Glutamatergic neuron (in vitro differentiated cells): ENCODE results near the gene APLN. TPM values are rescaled to one million over a fixed set of nuclear protein-coding genes. Genes with fewer than 3 reads are reported as not detected.

Experiments
- DNase-seq: peaks from one replicate; pipeline ENCODE4 v3.0.0; 2022
- H3K27ac Mint-ChIP-seq: one replicate; pipeline ENCODE4 v1.8.0; 2020; ENCODE audit warnings: mild to moderate bottlenecking, mixed read lengths, inconsistent platforms; ENCODE audit not compliant: unreplicated experiment
- H3K27me3 Mint-ChIP-seq: one replicate; pipeline ENCODE4 v1.8.0; 2020; ENCODE audit warnings: mild to moderate bottlenecking, moderate library complexity, mixed read lengths, inconsistent platforms; ENCODE audit not compliant: unreplicated experiment
- H3K36me3 Mint-ChIP-seq: one replicate; pipeline ENCODE4 v1.8.0; 2020; ENCODE audit warnings: mild to moderate bottlenecking, mixed read lengths, inconsistent platforms; ENCODE audit not compliant: unreplicated experiment
- H3K4me1 Mint-ChIP-seq: one replicate; pipeline ENCODE4 v1.8.0; 2020; ENCODE audit warnings: mild to moderate bottlenecking, low read depth, mixed read lengths, inconsistent platforms; ENCODE audit not compliant: unreplicated experiment
- H3K4me3 Mint-ChIP-seq: one replicate; pipeline ENCODE4 v1.8.0; 2020; ENCODE audit warnings: mild to moderate bottlenecking, mixed read lengths, inconsistent platforms; ENCODE audit not compliant: unreplicated experiment
- H3K9me3 Mint-ChIP-seq: one replicate; pipeline ENCODE4 v1.8.0; 2020; ENCODE audit warnings: mild to moderate bottlenecking, moderate library complexity, mixed read lengths, inconsistent platforms; ENCODE audit not compliant: unreplicated experiment
- CTCF ChIP-seq: fragments of 200-600 bp; sonication (generic); IDR thresholded peaks from one replicate; pipeline ENCODE4 v1.5.0; 2021; ENCODE audit not compliant: partially characterized antibody, unreplicated experiment
- total RNA-seq: library from RNA; stranded (reverse); fragmentation: NEBNext Ultra II Directional; extraction: Animal tissue kit (Norgen Biotek cat#: 25700); gene quantifications from one replicate; pipeline ENCODE4 v1.2.1, GENCODE V29; 2021; ENCODE audit not compliant: unreplicated experiment

The APLN gene
- total RNA-seq, 1 donor from 2014 or later: not detected

GRCh38 chrX:129648514-129649267 lies 6.1 kb downstream of the APLN start:
- Mint-ChIP-seq H3K4me3 (no peak overlapping the region), H3K27me3 (peaks cover 4% of the 10 kb centered on the region), H3K27ac (no peak overlapping the region), H3K9me3 (no peaks in the 10 kb centered on the region), H3K36me3 (no peaks in the 10 kb centered on the region), H3K4me1 (no peaks in the 10 kb centered on the region)
- no peak for TF ChIP-seq CTCF
- no peak for DNase-seq

DNA sequence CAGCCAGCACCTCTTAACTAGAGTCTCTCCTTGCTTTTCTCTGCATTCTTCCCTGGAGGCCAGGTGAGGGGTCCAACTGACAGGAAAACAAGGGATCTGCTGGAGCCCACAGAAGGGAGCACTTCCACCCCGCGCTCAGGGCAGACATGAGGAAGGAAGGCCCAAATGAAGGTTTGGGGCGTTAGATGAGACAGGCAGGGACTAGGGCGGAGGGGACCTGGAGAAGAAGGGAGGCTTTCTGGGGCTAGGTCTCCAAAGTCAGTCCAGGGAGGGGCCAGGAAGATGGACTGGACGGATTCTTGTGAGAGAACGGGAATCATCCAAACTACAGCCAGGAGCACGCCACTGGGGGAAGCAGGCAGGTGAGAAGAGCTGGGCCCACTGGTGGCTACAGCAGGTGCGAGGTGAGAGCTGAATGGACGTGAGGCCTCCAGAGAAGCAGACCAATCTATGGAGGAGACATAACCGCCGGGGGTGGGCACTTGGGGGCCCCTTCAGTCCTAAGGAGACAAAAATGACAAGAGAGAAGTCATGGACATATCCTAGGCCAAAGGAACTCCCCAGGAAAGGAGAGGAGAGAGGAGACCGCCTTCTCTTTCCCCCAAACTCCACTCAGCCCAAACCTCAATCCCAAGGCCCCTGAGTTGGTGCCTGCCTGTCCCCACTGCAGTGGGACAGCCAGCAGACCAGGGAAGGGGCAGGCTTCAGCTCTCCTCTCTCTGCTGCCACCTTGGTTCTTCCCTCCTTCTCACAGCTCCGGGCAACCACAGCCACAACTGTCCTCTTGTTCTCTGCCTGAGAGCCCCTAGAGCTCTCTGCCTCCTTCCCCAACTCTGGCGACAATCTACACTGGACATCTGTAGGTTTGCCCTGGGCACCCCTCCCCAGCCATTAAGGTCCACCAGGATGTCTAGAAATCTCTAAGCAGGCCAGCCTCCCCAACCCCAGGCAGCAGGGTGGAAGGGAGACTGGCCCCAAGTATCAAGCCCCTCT lies 7.0 kb downstream of the APLN start:
- Mint-ChIP-seq H3K4me3 (no peak overlapping the region), H3K9me3 (no peaks in the 10 kb centered on the region), H3K27ac (no peak overlapping the region), H3K36me3 (no peaks in the 10 kb centered on the region), H3K27me3 (peaks cover 4% of the 10 kb centered on the region), H3K4me1 (no peaks in the 10 kb centered on the region)
- DNase-seq: no peak
- TF ChIP-seq CTCF: no peak

GRCh38 chrX:129646566-129647417 lies 8.0 kb downstream of the APLN start:
- Mint-ChIP-seq H3K36me3 (no peaks in the 10 kb centered on the region), H3K9me3 (no peaks in the 10 kb centered on the region), H3K4me1 (no peaks in the 10 kb centered on the region), H3K4me3 (no peak overlapping the region), H3K27me3 (peaks cover 2% of the 10 kb centered on the region), H3K27ac (no peak overlapping the region)
- no peak for DNase-seq
- TF ChIP-seq CTCF: no peak

- no peaks in the 10 kb centered on the region for H3K36me3 Mint-ChIP-seq
- no peak overlapping the region for H3K27ac Mint-ChIP-seq
- no peak overlapping the region for H3K4me3 Mint-ChIP-seq
- no peak for DNase-seq
- no peaks in the 10 kb centered on the region for H3K4me1 Mint-ChIP-seq
- no peaks in the 10 kb centered on the region for H3K9me3 Mint-ChIP-seq
- H3K27me3 Mint-ChIP-seq: no peaks in the 10 kb centered on the region
- TF ChIP-seq CTCF: no peak
Measured at GRCh38 chrX:129642641-129643040, 12.1 kb downstream of the APLN start.
